GM23338 (cell line): ENCODE measurements around the gene PHTF1. TPM values are rescaled to one million over a fixed set of nuclear protein-coding genes. Genes with fewer than 3 reads are reported as not detected.

Source experiments
- ATAC-seq: fragments of 200-7000 bp; cut with Tn5 transposase; 3 replicates; pipeline ENCODE4 v1.9.1; 2020
- DNase-seq: peaks from one replicate; pipeline ENCODE4 v3.0.0-alpha.2; 2015; ENCODE audit warnings: low spot score
- H2AFZ ChIP-seq: fragments of 200-600 bp; sonication (generic); 2 replicates; pipeline ENCODE4 v1.8.0; 2016; ENCODE audit warnings: antibody characterized with exemption, mild to moderate bottlenecking, moderate library complexity
- H3F3A ChIP-seq: fragments of 200-600 bp; sonication (generic); replicated peaks from 2 replicates; pipeline ENCODE4 v1.8.0; 2017; ENCODE audit warnings: antibody characterized with exemption, mixed run types, low read depth
- H3K27ac ChIP-seq: fragments of 200-600 bp; sonication (generic); 2 replicates; pipeline ENCODE4 v1.6.1; 2016; ENCODE audit warnings: low read depth
- H3K27me3 ChIP-seq: fragments of 200-600 bp; sonication (generic); 2 replicates; pipeline ENCODE4 v1.8.0; 2016; ENCODE audit warnings: mild to moderate bottlenecking, mixed run types, moderate library complexity; ENCODE audit not compliant: insufficient read depth
- H3K36me3 ChIP-seq: fragments of 200-600 bp; sonication (generic); 2 replicates; pipeline ENCODE4 v1.8.0; 2016; ENCODE audit warnings: mild to moderate bottlenecking; ENCODE audit not compliant: insufficient read depth
- H3K4me1 ChIP-seq: fragments of 200-600 bp; sonication (generic); 2 replicates; pipeline ENCODE4 v1.8.0; 2016; ENCODE audit warnings: mild to moderate bottlenecking, moderate library complexity; ENCODE audit not compliant: insufficient read depth
- H3K4me2 ChIP-seq: fragments of 200-600 bp; sonication (generic); 2 replicates; pipeline ENCODE4 v1.7.1; 2017; ENCODE audit warnings: mixed run types
- H3K4me3 ChIP-seq: fragments of 200-600 bp; sonication (generic); 2 replicates; pipeline ENCODE4 v1.6.1; 2016; ENCODE audit warnings: mixed run types
- H3K79me2 ChIP-seq: fragments of 200-600 bp; sonication (generic); replicated peaks from 2 replicates; pipeline ENCODE4 v1.8.0; 2017; ENCODE audit warnings: mild to moderate bottlenecking; ENCODE audit not compliant: insufficient read depth
- H3K9me2 ChIP-seq: fragments of 200-600 bp; sonication (generic); 2 replicates; pipeline ENCODE4 v1.8.0; 2017; ENCODE audit not compliant: insufficient read depth
- H4K20me1 ChIP-seq: fragments of 200-600 bp; sonication (generic); replicated peaks from 2 replicates; pipeline ENCODE4 v1.8.0; 2017; ENCODE audit warnings: mild to moderate bottlenecking; ENCODE audit not compliant: insufficient read depth
- H3K27ac Mint-ChIP-seq: 2 replicates; pipeline ENCODE4 v1.8.0; 2020; ENCODE audit warnings: inconsistent platforms, mild to moderate bottlenecking, moderate library complexity, mixed read lengths
- H3K27me3 Mint-ChIP-seq: 3 replicates; pipeline ENCODE4 v1.8.0; 2022; ENCODE audit warnings: low read depth, mild to moderate bottlenecking, moderate library complexity, mixed read lengths, inconsistent platforms; ENCODE audit not compliant: insufficient read depth, poor library complexity
- H3K36me3 Mint-ChIP-seq: 3 replicates; pipeline ENCODE4 v1.8.0; 2021; ENCODE audit warnings: low read depth, mild to moderate bottlenecking, inconsistent platforms, moderate library complexity, mixed read lengths
- H3K4me1 Mint-ChIP-seq: 3 replicates; pipeline ENCODE4 v1.8.0; 2020; ENCODE audit warnings: mild to moderate bottlenecking, inconsistent platforms, mixed read lengths
- H3K4me3 Mint-ChIP-seq: 3 replicates; pipeline ENCODE4 v1.8.0; 2021; ENCODE audit warnings: moderate library complexity, mild to moderate bottlenecking, inconsistent platforms, mixed read lengths
- H3K9me3 Mint-ChIP-seq: 3 replicates; pipeline ENCODE4 v1.8.0; 2020; ENCODE audit warnings: moderate library complexity, mild to moderate bottlenecking, inconsistent platforms, mixed read lengths
- EZH2phosphoT487 ChIP-seq: fragments of 200-600 bp; sonication (generic); IDR thresholded peaks from one replicate; pipeline ENCODE4 v1.8.1; 2018; ENCODE audit warnings: antibody characterized with exemption; ENCODE audit not compliant: unreplicated experiment
- JUNB ChIP-seq: IDR thresholded peaks from one replicate; pipeline ENCODE4 v1.6.1; 2016; ENCODE audit warnings: antibody characterized with exemption; ENCODE audit not compliant: unreplicated experiment
- NANOG ChIP-seq: IDR thresholded peaks from 2 replicates; pipeline ENCODE4 v1.6.1; 2016; ENCODE audit warnings: antibody characterized with exemption, borderline replicate concordance
- POLR2AphosphoS5 ChIP-seq: IDR thresholded peaks from 2 replicates; pipeline ENCODE4 v1.6.1; 2016; ENCODE audit warnings: antibody characterized with exemption, low read depth
- ZNF114 ChIP-seq: fragments of 250-450 bp; sonication (Bioruptor Pico); IDR thresholded peaks from 2 replicates; pipeline ENCODE4 v1.5.0; 2020; ENCODE audit warnings: mild to moderate bottlenecking, moderate library complexity
- ZNF331 ChIP-seq: fragments of 250-450 bp; sonication (Bioruptor Pico); IDR thresholded peaks from 2 replicates; pipeline ENCODE4 v1.5.0; 2020; ENCODE audit warnings: low read depth, mild to moderate bottlenecking, moderate library complexity
- polyA plus RNA-seq: library from polyadenylated mRNA; unstranded; fragments of >200 nt; fragmentation: Nextera tagmentation; extraction: Ambion mirVana; gene quantifications from 2 replicates; pipeline ENCODE4 v1.2.1, GENCODE V29; 2016
- total RNA-seq: library from RNA; depleted of rRNA; stranded (reverse); fragments of >200 nt; shearing (Covaris generic); gene quantifications from 2 replicates; pipeline ENCODE4 v1.2.3, GENCODE V29; 2014
- TF ChIP-seq, protein P1 (sequence below): fragments of 250-450 bp; sonication (Bioruptor Pico); IDR thresholded peaks from 2 replicates; pipeline ENCODE4 v1.5.0; 2020; ENCODE audit warnings: mild to moderate bottlenecking, moderate library complexity
- TF ChIP-seq, protein P2 (sequence below): IDR thresholded peaks from one replicate; pipeline ENCODE4 v1.6.1; 2018; ENCODE audit warnings: antibody characterized with exemption; ENCODE audit not compliant: unreplicated experiment
- TF ChIP-seq, protein P3 (sequence below), 2 experiments: fragments of 200-600 bp in 1 of 2; sonication (generic) in 1 of 2; conservative IDR thresholded peaks; 2 replicates each; pipeline versions ENCODE4 v1.5.1 to v1.6.1; 2016 to 2017; ENCODE audit warnings: antibody characterized with exemption in 2 of 2, low read depth in 2 of 2, mild to moderate bottlenecking in 2 of 2, moderate library complexity in 1 of 2

The PHTF1 gene
- total and polyA plus RNA-seq, 2 experiments from 2014 or later: 19.1 to 21.6 TPM

DNA sequence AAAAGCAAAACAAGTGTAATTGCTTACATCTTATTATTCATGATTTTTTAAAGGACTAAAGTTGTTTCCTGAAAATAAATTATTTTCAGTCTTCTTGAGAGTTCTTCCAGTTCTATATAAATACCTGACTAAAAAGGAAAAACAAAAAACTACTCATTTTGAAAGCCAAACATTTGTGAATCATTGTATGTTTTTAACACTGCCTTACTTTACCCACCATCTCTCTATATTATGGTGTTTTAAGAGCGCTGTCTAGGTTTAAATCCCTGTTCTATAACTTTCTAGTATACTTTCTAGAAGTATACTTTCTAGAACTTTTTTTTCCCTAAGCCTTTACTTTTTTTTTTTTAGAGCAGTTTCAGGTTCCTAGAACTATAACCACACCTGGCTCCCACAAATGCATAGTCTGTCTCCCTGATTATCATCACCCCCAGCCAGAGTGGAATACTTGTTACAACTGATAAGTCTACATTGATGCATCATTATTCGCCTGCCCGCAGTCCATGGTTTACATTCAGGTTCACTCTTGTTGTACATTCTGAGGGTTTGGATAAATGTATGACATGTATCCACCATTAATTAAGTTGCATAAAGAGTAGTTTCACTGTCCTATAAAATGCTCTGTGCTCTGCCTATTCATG lies 43.2 kb upstream of the PHTF1 start (continued):
- TF ChIP-seq, protein P1, sequence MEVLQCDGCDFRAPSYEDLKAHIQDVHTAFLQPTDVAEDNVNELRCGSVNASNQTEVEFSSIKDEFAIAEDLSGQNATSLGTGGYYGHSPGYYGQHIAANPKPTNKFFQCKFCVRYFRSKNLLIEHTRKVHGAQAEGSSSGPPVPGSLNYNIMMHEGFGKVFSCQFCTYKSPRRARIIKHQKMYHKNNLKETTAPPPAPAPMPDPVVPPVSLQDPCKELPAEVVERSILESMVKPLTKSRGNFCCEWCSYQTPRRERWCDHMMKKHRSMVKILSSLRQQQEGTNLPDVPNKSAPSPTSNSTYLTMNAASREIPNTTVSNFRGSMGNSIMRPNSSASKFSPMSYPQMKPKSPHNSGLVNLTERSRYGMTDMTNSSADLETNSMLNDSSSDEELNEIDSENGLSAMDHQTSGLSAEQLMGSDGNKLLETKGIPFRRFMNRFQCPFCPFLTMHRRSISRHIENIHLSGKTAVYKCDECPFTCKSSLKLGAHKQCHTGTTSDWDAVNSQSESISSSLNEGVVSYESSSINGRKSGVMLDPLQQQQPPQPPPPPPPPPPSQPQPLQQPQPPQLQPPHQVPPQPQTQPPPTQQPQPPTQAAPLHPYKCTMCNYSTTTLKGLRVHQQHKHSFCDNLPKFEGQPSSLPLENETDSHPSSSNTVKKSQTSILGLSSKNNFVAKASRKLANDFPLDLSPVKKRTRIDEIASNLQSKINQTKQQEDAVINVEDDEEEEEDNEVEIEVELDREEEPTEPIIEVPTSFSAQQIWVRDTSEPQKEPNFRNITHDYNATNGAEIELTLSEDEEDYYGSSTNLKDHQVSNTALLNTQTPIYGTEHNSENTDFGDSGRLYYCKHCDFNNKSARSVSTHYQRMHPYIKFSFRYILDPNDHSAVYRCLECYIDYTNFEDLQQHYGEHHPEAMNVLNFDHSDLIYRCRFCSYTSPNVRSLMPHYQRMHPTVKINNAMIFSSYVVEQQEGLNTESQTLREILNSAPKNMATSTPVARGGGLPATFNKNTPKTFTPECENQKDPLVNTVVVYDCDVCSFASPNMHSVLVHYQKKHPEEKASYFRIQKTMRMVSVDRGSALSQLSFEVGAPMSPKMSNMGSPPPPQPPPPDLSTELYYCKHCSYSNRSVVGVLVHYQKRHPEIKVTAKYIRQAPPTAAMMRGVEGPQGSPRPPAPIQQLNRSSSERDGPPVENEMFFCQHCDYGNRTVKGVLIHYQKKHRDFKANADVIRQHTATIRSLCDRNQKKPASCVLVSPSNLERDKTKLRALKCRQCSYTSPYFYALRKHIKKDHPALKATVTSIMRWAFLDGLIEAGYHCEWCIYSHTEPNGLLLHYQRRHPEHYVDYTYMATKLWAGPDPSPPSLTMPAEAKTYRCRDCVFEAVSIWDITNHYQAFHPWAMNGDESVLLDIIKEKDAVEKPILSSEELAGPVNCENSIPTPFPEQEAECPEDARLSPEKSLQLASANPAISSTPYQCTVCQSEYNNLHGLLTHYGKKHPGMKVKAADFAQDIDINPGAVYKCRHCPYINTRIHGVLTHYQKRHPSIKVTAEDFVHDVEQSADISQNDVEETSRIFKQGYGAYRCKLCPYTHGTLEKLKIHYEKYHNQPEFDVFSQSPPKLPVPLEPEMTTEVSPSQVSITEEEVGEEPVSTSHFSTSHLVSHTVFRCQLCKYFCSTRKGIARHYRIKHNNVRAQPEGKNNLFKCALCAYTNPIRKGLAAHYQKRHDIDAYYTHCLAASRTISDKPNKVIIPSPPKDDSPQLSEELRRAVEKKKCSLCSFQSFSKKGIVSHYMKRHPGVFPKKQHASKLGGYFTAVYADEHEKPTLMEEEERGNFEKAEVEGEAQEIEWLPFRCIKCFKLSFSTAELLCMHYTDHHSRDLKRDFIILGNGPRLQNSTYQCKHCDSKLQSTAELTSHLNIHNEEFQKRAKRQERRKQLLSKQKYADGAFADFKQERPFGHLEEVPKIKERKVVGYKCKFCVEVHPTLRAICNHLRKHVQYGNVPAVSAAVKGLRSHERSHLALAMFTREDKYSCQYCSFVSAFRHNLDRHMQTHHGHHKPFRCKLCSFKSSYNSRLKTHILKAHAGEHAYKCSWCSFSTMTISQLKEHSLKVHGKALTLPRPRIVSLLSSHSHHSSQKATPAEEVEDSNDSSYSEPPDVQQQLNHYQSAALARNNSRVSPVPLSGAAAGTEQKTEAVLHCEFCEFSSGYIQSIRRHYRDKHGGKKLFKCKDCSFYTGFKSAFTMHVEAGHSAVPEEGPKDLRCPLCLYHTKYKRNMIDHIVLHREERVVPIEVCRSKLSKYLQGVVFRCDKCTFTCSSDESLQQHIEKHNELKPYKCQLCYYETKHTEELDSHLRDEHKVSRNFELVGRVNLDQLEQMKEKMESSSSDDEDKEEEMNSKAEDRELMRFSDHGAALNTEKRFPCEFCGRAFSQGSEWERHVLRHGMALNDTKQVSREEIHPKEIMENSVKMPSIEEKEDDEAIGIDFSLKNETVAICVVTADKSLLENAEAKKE (CRISPR knock-in tag): no peak
- TF ChIP-seq EZH2phosphoT487 (no peak), ZNF114 (no peak), ZNF331 (CRISPR knock-in tag) (no peak), NANOG (no peak), POLR2AphosphoS5 (no peak)

DNA sequence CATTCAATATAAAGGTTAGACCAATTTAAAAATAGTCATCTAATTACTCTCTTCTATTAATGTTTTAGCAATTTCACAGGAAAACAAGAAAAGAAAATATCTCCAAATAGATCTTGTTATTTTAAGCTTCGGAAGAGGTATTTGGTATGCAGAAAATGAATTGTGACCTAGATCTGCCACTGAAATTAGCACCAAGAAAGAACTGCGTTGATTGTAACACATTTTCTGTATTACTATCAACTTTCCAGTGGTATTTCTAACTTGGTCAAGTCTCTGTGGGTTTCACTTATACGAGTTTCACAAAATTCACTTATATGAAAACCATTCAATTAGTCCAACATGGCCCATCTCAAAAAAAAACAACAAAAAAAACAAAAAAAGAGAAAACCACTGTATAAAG lies 41.2 kb upstream of the PHTF1 start:
- H3K9me3 Mint-ChIP-seq: no peaks in the 10 kb centered on the region
- Histone ChIP-seq H3K27me3 (no peaks in the 10 kb centered on the region), H2AFZ (no peak overlapping the region), H3F3A (no peaks in the 10 kb centered on the region), H3K79me2 (peaks cover 77% of the 10 kb centered on the region), H3K36me3 (no peaks in the 10 kb centered on the region), H4K20me1 (peaks cover 16% of the 10 kb centered on the region), H3K4me1 (peaks cover 10% of the 10 kb centered on the region; the same call in 1 of the 2 replicates), H3K4me3 (no peak overlapping the region), H3K27ac (no peak overlapping the region), H3K4me2 (no peak overlapping the region), H3K9me2 (no peaks in the 10 kb centered on the region)
- H3K27ac Mint-ChIP-seq: no peak overlapping the region
- peaks cover 8% of the 10 kb centered on the region for H3K4me1 Mint-ChIP-seq
- no peak for TF ChIP-seq ZNF114
- no peak for TF ChIP-seq JUNB
- TF ChIP-seq, protein P2, sequence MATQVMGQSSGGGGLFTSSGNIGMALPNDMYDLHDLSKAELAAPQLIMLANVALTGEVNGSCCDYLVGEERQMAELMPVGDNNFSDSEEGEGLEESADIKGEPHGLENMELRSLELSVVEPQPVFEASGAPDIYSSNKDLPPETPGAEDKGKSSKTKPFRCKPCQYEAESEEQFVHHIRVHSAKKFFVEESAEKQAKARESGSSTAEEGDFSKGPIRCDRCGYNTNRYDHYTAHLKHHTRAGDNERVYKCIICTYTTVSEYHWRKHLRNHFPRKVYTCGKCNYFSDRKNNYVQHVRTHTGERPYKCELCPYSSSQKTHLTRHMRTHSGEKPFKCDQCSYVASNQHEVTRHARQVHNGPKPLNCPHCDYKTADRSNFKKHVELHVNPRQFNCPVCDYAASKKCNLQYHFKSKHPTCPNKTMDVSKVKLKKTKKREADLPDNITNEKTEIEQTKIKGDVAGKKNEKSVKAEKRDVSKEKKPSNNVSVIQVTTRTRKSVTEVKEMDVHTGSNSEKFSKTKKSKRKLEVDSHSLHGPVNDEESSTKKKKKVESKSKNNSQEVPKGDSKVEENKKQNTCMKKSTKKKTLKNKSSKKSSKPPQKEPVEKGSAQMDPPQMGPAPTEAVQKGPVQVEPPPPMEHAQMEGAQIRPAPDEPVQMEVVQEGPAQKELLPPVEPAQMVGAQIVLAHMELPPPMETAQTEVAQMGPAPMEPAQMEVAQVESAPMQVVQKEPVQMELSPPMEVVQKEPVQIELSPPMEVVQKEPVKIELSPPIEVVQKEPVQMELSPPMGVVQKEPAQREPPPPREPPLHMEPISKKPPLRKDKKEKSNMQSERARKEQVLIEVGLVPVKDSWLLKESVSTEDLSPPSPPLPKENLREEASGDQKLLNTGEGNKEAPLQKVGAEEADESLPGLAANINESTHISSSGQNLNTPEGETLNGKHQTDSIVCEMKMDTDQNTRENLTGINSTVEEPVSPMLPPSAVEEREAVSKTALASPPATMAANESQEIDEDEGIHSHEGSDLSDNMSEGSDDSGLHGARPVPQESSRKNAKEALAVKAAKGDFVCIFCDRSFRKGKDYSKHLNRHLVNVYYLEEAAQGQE: no peak
- TF ChIP-seq, protein P3, sequence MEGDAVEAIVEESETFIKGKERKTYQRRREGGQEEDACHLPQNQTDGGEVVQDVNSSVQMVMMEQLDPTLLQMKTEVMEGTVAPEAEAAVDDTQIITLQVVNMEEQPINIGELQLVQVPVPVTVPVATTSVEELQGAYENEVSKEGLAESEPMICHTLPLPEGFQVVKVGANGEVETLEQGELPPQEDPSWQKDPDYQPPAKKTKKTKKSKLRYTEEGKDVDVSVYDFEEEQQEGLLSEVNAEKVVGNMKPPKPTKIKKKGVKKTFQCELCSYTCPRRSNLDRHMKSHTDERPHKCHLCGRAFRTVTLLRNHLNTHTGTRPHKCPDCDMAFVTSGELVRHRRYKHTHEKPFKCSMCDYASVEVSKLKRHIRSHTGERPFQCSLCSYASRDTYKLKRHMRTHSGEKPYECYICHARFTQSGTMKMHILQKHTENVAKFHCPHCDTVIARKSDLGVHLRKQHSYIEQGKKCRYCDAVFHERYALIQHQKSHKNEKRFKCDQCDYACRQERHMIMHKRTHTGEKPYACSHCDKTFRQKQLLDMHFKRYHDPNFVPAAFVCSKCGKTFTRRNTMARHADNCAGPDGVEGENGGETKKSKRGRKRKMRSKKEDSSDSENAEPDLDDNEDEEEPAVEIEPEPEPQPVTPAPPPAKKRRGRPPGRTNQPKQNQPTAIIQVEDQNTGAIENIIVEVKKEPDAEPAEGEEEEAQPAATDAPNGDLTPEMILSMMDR (conservative IDR thresholded peaks at IDR 0.05; ENCODE audit: low read depth in 2 of 2): no peak
- no peak for TF ChIP-seq EZH2phosphoT487
- no peaks in the 10 kb centered on the region for H3K27me3 Mint-ChIP-seq
- no peak overlapping the region for H3K4me3 Mint-ChIP-seq
- no peak for DNase-seq
- peaks cover 12% of the 10 kb centered on the region; the same call in 2 of the 3 replicates for H3K36me3 Mint-ChIP-seq
- ATAC-seq: no peak
